A549 treated with GW870086 at 1 μM for 4 hours (cell line): Measurements from ENCODE around the gene ALPI. TPM values are rescaled to one million over a fixed set of nuclear protein-coding genes. Genes with fewer than 3 reads are reported as not detected.

Experiments
- total RNA-seq: library from RNA; stranded (reverse); fragments of 200-300 nt; extraction: Qiagen RNA extraction; gene quantifications from 5 replicates; pipeline ENCODE4 v1.2.3, GENCODE V29; 2022; ENCODE audit warnings: low read depth

Gene ALPI
- total RNA-seq = 0.06 to 0.15 TPM in 2 of 5 replicates, not detected in the others

DNA sequence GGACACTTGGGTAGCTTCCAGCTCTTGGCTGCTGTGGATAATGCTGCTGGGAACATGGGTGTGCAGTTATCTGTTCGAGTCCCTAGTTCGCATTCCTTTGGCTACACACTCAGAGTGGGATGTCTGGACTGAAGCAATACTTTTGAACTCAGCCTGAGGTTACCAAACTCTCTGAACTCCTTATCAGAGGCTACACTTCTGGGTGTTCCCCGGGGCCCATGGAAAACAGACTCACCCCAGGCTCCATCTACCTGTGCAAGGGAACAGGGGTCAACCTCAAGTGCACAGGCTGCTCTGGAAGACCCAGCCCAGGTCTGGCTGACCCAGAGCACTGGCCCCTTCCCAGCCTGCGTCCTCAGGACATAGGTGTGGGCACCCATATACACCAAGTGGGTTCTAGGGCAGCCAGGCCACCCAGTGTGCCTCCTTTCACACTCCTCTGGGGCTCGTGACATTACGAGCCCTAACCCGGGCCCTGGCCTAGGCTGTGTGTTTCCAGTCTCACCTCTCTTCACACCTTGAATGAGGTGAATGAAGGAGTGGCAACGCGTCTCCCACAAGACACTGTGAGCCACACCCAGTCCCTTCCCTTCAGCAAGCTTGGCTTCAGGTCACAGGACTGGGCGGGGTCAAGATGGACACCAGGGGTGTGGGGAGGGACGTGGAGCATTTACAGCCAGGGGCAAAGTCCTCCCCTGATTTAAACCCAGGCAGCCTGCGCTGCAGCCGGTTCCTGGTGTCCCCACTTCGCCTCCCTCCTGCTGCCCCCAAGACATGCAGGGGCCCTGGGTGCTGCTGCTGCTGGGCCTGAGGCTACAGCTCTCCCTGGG is at the start of gene ALPI:
Gene ALPI, plus strand, starts transcription at position 728 of the 830 bp plus-strand sequence. Its CDS starts 47 bp downstream, at position 775.

DNA sequence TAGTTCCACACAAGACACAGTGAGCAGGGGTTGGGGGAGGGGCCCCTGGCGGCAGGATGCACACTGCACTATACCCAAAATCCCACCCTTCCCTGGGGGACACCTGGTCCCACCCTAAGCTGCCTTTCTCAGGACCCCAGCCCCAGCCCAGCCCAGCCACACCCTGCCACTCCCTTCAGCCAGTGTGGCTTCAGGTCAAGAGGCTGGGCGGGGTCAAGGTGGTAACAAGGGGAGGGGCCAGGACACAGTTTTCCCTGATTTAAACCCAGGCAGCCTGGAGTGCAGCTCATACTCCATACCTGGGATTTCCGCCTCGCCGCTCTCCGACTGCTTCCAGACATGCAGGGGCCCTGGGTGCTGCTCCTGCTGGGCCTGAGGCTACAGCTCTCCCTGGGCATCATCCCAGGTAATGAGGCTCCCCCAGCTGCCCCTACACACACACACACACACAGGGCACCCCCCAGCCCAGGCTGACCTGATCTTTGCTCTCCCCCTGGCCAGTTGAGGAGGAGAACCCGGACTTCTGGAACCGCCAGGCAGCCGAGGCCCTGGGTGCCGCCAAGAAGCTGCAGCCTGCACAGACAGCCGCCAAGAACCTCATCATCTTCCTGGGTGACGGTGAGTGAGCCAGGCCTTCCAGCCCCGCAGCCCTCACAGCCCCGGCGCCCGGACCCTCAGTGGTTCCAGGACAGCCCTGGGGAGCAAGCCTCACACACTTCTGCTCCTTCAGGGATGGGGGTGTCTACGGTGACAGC is 49.2 kb upstream of the ALPI start, which contains the start of gene ALPG:
Gene ALPG, plus strand, starts transcription at position 289 of the 755 bp plus-strand sequence. Its CDS starts 51 bp downstream, at position 340.

DNA sequence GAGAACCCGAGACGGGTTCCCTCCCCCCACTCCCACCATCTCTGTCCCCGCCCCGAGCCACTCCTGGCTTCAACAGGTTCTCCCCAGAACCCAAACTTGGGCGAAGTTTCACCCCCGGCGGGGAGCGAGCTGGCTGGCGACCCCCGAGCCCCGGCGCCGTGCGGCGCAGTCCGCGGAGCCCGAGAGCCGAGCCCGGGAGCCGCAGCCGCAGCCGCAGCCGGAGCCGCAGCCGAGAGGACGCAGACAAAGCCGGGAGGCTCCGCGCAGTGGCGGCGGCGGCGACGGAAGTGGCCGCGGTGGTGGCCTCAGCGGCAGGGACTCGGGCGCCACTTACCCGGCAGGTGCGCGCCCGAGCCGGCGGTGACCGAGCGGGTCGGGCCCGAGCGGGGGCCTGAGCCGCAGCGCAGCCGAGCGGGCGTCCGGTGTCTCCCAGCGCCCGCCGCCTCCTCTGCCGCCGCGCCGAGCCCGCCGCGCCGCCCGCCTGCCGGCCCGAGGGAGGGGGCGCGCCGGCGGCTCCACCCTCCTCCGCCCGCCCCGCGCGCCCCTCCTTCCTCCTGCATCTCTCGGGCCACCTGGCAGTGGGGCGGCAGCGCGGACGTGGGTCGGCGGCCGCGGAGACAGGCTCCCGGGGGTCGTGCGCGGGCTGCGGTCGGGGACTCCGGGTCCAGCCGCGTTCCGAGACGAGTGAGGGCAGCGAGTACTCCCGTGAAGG is 31.6 kb downstream of the ALPI start, which contains the start of gene ECEL1:
Gene ECEL1, minus strand, starts transcription at position 450 of the 712 bp plus-strand sequence. CDS start 1,181 bp downstream, outside the sequence.

Other genes with a start within 250 kb of the ALPI start
- 4.4 to 5.3 TPM (median 4.8 TPM) in 5 replicates for gene ALPP, start 77.4 kb upstream of the ALPI start, total RNA-seq
- gene ALPG, start 49.3 kb upstream of the ALPI start, total RNA-seq = 0.24 to 0.47 TPM (median 0.38 TPM) in 5 replicates
- 0.08 to 0.32 TPM (median 0.23 TPM) in 4 of 5 replicates, not detected in the other for gene ECEL1, start 31.7 kb downstream of the ALPI start, total RNA-seq
- 0.09 to 0.16 TPM (median 0.11 TPM) in 5 replicates for gene PRSS56, start 64.2 kb downstream of the ALPI start, total RNA-seq
- not detected in 5 replicates for gene CHRND, start 70.0 kb downstream of the ALPI start, total RNA-seq
- not detected in 5 replicates for gene CHRNG, start 83.5 kb downstream of the ALPI start, total RNA-seq
- 4.6 to 5.2 TPM (median 4.9 TPM) in 5 replicates for gene TIGD1, start 94.4 kb downstream of the ALPI start, total RNA-seq
- gene EIF4E2, start 94.5 kb downstream of the ALPI start, total RNA-seq = 85.6 to 170 TPM (median 89.9 TPM) in 5 replicates
- 3.3 to 4.9 TPM (median 3.6 TPM) in 5 replicates for gene EFHD1, start 177.5 kb downstream of the ALPI start, total RNA-seq
- 23.2 to 28.1 TPM (median 27.8 TPM) in 5 replicates for gene GIGYF2, start 241.2 kb downstream of the ALPI start, total RNA-seq